ENCODE results near the gene OTOG.

GRCh38 chr11:17637901-17638300 lies 90.8 kb downstream of the OTOG start:
- no peak for TF ChIP-seq TARDBP (IDR thresholded peaks at IDR 0.05)
- TF ChIP-seq L3MBTL2 (conservative IDR thresholded peaks at IDR 0.05): no peak
- no peak for TF ChIP-seq FOXK2 (IDR thresholded peaks at IDR 0.05)
- TF ChIP-seq FOXA1 (IDR thresholded peaks at IDR 0.05): no peak
- no peak for TF ChIP-seq SUZ12 (IDR thresholded peaks at IDR 0.05)
- TF ChIP-seq SP1 (IDR thresholded peaks at IDR 0.05): no peak
- no peak for TF ChIP-seq ARNT (IDR thresholded peaks at IDR 0.05)
- no peak for TF ChIP-seq ZNF384 (IDR thresholded peaks at IDR 0.05)

Measured in HEK293T (cell line).